Left lobe of liver (tissue), 2 donors: ENCODE results near the gene ZBTB9. TPM values are rescaled to one million over a fixed set of nuclear protein-coding genes. Genes with fewer than 3 reads are reported as not detected.
"Not testable (repeated sequence)": the region's sequence is repeated elsewhere in the genome, so short reads cannot be mapped to it uniquely, and the experiment has no call there.

Source experiments
- ATAC-seq: fragments of 200-7000 bp; cut with Tn5 transposase; one replicate; pipeline ENCODE4 v1.9.1; 2020; ENCODE audit warnings: mild to moderate bottlenecking, moderate library complexity
- DNase-seq: peaks from one replicate; pipeline ENCODE4 v3.0.0-alpha.2; 2020; ENCODE audit warnings: low spot score
- total RNA-seq: library from RNA; stranded (reverse); gene quantifications from one replicate; pipeline ENCODE4 v1.2.1, GENCODE V29; 2021
- donor health status: DM: no; HTN: no; CAD: no; lungs with moderate emphysema.
- donor health status: DM: no; HTN: yes; CAD: no.

The ZBTB9 gene
- total RNA-seq, 1 donor from 2014 or later, result 2.9 TPM

DNA sequence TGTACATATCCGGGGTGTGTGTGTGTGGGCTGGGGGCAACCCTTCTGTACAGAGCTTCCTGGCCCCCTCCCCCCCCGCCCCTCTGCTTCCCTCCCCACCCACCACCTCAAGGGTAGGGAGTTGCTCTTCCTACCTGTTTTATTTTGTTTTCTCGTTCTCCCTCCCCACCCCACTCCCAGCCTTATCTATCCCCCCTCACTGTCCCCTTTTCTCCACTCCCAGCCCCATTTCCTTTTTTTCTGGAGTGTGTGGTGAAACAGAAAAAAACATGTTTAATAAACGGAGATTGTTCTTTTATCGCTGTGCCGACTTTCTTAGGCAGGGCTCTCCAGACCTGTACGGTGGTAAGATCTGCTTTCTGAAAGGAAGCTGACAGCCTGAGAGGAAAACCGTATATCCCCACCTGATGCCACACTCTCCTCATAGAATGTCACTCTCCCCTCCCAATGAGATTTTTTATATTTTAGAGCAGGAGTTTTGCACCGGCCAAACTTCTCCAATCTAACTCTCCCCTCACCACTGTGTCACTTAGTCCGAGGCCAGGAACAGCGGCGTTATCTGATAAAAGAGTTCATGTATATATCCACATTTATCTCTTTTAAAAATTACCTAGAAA, 875 bp upstream of the ZBTB9 start:
- ATAC-seq (no peak), DNase-seq (no peak)

DNA sequence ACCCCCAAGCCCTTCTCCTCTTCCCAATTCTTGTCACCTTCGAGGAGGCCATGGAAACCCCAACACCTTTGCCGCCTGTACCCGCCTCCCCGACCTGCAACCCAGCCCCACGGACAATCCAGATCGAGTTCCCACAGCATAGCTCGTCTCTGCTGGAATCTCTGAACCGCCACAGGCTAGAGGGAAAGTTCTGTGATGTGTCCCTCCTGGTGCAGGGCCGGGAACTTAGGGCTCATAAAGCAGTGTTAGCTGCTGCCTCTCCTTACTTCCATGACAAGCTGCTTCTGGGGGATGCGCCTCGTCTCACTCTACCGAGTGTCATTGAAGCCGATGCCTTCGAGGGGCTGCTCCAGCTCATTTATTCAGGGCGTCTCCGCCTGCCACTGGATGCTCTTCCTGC, 675 bp downstream of the ZBTB9 start:
- DNase-seq, result no peak
- ATAC-seq, result no peak

GRCh38 chr6:33456156-33456555, 1.8 kb downstream of the ZBTB9 start:
- no peak for DNase-seq

DNA sequence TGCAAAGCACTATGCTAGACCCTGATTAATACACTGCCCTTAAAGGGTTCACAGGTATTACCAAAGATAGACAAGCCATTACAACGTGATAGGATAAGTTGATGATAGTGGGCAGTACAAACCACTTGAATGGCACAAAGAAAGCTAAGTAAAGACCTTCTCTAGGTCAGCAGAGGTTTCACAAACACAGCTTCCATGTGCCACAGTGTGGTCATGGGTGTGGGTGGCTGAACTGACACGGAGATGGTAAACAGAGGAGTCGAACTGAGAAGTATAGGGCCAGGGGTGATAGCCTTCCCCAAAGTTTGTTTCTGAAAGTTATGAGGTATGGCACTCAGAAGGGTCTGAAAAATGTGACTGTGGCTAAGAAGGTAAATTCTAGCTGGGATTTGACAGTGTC, 4.3 kb downstream of the ZBTB9 start:
- ATAC-seq (no peak), DNase-seq (no peak)

More at GRCh38 chr6:33456156-33456555, 1.8 kb downstream of the ZBTB9 start:
- ATAC-seq, result no peak

GRCh38 chr6:33459226-33459625, 4.8 kb downstream of the ZBTB9 start:
- ATAC-seq (no peak), DNase-seq (no peak)

- DNase-seq (no peak), ATAC-seq (no peak)
These were observed 11.8 kb downstream of the ZBTB9 start for GRCh38 chr6:33466075-33466735.

- DNase-seq (no peak), ATAC-seq (no peak)
These were observed 12.7 kb downstream of the ZBTB9 start for GRCh38 chr6:33467091-33467490.

DNA sequence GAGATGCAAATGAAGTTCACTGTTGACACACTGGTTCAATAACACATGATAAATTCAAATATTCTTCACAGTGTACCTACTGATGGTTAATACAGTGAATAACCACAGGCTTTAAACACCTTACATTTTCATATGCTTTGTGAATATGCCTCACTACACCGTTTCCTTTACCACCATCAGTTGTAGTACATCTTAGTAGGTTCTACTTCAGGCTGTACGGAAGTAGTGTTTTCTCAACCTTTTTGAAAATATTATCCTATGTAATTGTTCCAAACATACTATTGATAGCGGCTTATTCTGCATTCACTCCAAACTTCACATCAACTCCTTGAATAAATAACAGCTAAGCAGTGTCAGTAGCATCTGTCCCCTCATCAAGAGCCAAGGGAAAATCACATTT, 15.3 kb downstream of the ZBTB9 start:
- ATAC-seq (no peak), DNase-seq (no peak)

- DNase-seq (no peak), ATAC-seq (no peak)
These were observed 23.5 kb downstream of the ZBTB9 start for GRCh38 chr6:33477864-33478263.

- DNase-seq (no peak), ATAC-seq (no peak)
These were observed 26.8 kb downstream of the ZBTB9 start for GRCh38 chr6:33481192-33481591.

GRCh38 chr6:33482620-33483019, 28.2 kb downstream of the ZBTB9 start:
- not testable (repeated sequence) for DNase-seq, ATAC-seq

DNA sequence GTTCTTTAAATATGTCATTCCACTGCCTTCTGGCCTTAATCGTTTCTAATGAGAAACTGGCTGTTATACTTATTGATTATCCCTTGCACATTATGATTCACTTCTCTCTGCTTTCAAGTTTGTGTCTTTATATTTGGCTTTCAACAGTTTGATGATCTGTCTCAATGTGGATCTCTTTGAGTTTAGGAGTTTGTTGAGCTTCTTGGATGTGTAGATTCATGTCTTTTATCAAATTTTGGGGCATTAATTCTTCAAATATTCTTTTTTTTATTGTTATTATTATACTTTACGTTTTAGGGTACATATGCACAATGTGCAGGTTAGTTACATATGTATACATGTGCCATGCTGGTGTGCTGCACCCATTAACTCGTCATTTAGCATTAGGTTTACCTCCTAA, 29.3 kb downstream of the ZBTB9 start:
- DNase-seq (no peak), ATAC-seq (no peak)

DNA sequence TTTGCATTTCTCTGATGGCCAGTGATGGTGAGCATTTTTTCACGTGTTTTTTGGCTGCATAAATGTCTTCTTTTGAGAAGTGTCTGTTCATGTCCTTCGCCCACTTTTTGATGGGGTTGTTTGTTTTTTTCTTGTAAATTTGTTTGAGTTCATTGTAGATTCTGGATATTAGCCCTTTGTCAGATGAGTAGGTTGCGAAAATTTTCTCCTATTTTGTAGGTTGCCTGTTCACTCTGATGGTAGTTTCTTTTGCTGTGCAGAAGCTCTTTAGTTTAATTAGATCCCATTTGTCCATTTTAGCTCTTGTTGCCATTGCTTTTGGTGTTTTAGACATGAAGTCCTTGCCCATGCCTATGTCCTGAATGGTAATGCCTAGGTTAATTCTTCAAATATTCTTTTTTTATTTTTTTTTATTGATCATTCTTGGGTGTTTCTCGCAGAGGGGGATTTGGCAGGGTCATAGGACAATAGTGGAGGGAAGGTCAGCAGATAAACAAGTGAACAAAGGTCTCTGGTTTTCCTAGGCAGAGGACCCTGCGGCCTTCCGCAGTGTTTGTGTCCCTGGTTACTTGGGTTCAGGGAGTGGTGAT, 30.4 kb downstream of the ZBTB9 start:
- DNase-seq, ATAC-seq: not testable (repeated sequence)

- ATAC-seq, DNase-seq: not testable (repeated sequence)
These were observed 31.3 kb downstream of the ZBTB9 start for GRCh38 chr6:33485680-33486079.

GRCh38 chr6:33488339-33488738, 34.0 kb downstream of the ZBTB9 start:
- no peak for DNase-seq
- no peak for ATAC-seq

DNA sequence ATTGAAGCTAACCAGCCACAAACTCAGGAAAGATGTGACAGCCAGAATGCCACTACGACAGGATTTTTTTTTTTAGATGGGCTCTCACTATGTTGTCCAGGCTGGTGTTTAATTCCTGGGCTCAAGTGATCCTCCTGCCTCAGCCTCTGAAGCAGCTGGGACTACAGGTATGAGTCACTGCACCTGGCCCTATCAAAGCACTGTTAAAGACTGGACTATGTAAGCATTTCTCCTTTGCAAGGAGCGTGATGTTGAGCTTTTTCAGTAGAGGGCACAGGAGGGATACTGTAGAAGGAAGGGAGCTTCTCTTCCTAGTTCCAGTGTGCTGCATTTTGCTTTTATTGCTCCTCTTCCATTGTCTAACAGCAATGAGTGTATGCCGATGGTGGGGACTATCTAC, 35.8 kb downstream of the ZBTB9 start:
- no peak for DNase-seq
- ATAC-seq, result no peak

- no peak for DNase-seq
- no peak for ATAC-seq
These were observed 36.2 kb downstream of the ZBTB9 start for GRCh38 chr6:33490621-33491020.

DNA sequence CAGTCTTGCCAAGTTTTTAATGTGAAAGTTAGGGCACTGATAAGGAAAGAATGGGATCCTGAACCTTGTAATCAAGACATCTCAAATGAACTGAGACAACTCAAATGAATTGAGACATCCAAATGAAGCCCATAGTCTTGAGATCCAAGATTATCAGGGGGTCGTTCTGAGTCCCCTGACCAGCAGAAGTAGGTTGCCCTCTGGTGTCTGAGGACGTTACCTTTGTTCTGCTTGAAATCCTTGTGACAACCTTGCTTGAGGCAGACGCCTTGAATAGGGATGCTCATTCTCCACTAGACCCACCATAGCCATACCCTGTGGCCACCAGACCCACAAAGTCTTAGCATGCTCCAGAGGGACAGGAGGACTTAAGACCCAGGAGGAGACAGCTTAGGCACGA, 37.7 kb downstream of the ZBTB9 start:
- no peak for ATAC-seq
- DNase-seq, result no peak

DNA sequence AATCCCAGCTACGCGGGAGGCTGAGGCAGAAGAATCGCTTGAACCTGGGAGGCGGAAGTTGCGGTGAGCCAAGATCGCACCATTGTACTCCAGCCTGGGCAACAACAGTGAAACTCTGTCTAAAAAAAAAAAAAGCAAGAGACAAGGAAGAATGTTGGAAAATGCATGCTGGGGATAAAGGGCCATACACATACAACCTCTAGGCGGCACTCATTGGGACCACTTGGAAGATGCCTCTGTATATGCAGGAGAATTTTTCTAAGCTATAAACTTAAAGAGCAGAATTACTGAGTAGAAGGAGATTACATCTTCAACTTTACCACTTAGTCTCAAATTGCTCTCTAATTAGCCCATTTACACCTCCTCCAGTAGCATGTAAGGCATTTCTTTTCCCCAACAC, 42.8 kb downstream of the ZBTB9 start:
- DNase-seq, result no peak
- no peak for ATAC-seq

DNA sequence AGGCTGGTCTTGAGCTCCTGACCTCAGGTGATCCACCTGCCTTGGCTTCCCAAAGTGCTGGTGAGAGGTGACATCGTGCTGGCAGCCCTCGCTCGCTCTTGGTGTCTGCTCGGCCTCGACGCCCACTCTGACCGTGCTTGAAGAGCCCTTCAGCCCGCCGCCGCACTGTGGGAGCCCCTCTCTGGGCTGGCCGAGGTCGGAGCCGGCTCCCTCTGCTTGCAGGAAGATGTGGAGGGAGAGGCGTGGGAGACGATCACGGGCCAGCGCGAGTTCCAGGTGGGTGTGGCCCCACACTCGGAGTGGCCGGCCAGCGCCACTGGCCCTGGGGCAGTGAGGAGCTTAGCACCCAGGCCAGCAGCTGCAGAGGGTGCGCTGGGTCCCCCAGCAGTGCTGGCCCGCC, 48.1 kb downstream of the ZBTB9 start:
- DNase-seq, result no peak
- no peak for ATAC-seq

- DNase-seq (no peak), ATAC-seq (no peak)
These were observed 50.1 kb downstream of the ZBTB9 start for GRCh38 chr6:33504486-33504885.

DNA sequence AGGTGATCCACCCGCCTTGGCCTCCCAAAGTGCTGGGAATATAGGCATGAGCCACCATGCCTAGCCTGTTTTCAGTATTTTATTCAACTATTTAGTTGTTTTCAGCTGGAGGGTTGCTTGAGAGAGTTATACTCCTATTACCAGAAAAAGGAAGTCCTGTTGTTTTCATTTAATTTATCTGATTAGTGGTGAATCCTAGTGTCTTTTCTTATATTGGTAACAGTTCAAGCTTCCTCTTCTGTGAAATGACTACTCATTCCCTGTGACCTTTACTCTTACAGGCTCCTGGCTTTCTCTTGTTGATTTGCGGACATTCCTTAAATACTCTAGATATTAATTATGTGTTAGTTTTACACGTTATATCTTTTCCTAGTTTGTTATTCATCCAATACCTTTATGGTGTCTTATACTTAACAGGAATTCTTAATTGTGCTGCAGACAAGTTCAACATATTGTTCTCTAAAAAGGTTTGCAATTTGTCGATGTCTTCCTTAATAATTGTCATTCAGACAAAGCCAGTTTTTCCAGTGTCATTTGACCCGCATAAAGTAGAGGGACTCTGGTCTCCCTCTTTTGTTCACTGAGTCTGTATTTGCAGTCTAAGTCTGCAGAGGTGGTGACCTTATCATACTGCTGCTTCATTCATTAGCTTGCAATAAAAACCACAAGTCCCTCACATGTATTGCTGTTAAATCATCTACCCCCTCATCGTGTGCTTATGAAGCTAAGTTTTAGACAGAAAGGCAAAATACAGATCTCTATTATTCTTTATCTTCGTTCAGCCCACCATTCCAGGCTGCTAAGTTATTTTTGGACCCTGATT, 51.4 kb downstream of the ZBTB9 start:
- DNase-seq, result no peak
- ATAC-seq, result no peak
